SK-N-SH treated with all-trans-retinoic acid at 6 μM for 48 hours (cell line): Measurements from ENCODE around the gene PTPN6.

Experiments used
- ATAC-seq: fragments of 200-7000 bp; cut with Tn5 transposase; 3 replicates; pipeline ENCODE4 v1.9.1; 2020; ENCODE audit warnings: mild to moderate bottlenecking, moderate library complexity
- BACH2 ChIP-seq: fragments of 250-450 bp; sonication (Bioruptor Pico); IDR thresholded peaks from 2 replicates; pipeline ENCODE4 v1.9.0; 2021; ENCODE audit warnings: mild to moderate bottlenecking, borderline replicate concordance
- CSDC2 ChIP-seq: fragments of 250-450 bp; sonication (Bioruptor Pico); IDR thresholded peaks from 2 replicates; pipeline ENCODE4 v1.5.0; 2020; ENCODE audit warnings: mild to moderate bottlenecking, moderate library complexity
- ESRRG ChIP-seq: fragments of 250-450 bp; sonication (Bioruptor Pico); IDR thresholded peaks from 2 replicates; pipeline ENCODE4 v1.6.1; 2021; ENCODE audit warnings: mild to moderate bottlenecking
- GLIS3 ChIP-seq: fragments of 250-450 bp; sonication (Bioruptor Pico); IDR thresholded peaks from 2 replicates; pipeline ENCODE4 v1.5.0; 2020; ENCODE audit warnings: mild to moderate bottlenecking, moderate library complexity
- OSR1 ChIP-seq: fragments of 250-450 bp; sonication (Bioruptor Pico); IDR thresholded peaks from 2 replicates; pipeline ENCODE4 v1.8.0; 2022; ENCODE audit warnings: moderate library complexity, mild to moderate bottlenecking, inconsistent platforms
- POU6F1 ChIP-seq: fragments of 250-450 bp; sonication (Bioruptor Pico); IDR thresholded peaks from 2 replicates; pipeline ENCODE4 v1.8.0; 2021; ENCODE audit warnings: low read depth, mild to moderate bottlenecking, moderate library complexity, borderline replicate concordance
- RARB ChIP-seq: fragments of 250-450 bp; sonication (Bioruptor Pico); IDR thresholded peaks from 2 replicates; pipeline ENCODE4 v1.8.0; 2021; ENCODE audit warnings: mild to moderate bottlenecking, moderate library complexity
- SNAI2 ChIP-seq: fragments of 250-450 bp; sonication (Bioruptor Pico); IDR thresholded peaks from 2 replicates; pipeline ENCODE4 v1.5.0; 2020; ENCODE audit warnings: mild to moderate bottlenecking, moderate library complexity
- TCF4 ChIP-seq: fragments of 250-450 bp; sonication (Bioruptor Pico); IDR thresholded peaks from 2 replicates; pipeline ENCODE4 v1.8.0; 2021; ENCODE audit warnings: mild to moderate bottlenecking, moderate library complexity, borderline replicate concordance
- TOX ChIP-seq: fragments of 250-450 bp; sonication (Bioruptor Pico); IDR thresholded peaks from 2 replicates; pipeline ENCODE4 v1.8.0; 2021; ENCODE audit warnings: mild to moderate bottlenecking, moderate library complexity, borderline replicate concordance
- ZC3H10 ChIP-seq: fragments of 250-450 bp; sonication (Bioruptor Pico); IDR thresholded peaks from 2 replicates; pipeline ENCODE4 v1.5.1; 2021; ENCODE audit warnings: mild to moderate bottlenecking, moderate library complexity
- ZNF565 ChIP-seq: fragments of 450-650 bp; formaldehyde crosslinking; conservative IDR thresholded peaks from 2 replicates; pipeline ENCODE4 v1.5.0; 2020; ENCODE audit warnings: low read depth, mild to moderate bottlenecking, moderate library complexity
- ZNF70 ChIP-seq: fragments of 450-650 bp; formaldehyde crosslinking; IDR thresholded peaks from 2 replicates; pipeline ENCODE4 v1.5.0; 2020; ENCODE audit warnings: mild to moderate bottlenecking, moderate library complexity
- ZNF8 ChIP-seq: fragments of 450-650 bp; formaldehyde crosslinking; IDR thresholded peaks from 2 replicates; pipeline ENCODE4 v1.5.0; 2020; ENCODE audit warnings: mild to moderate bottlenecking, moderate library complexity
- TF ChIP-seq, protein P1 (sequence below): fragments of 250-450 bp; sonication (Bioruptor Pico); IDR thresholded peaks from 2 replicates; pipeline ENCODE4 v1.5.1; 2021; ENCODE audit warnings: mild to moderate bottlenecking, moderate library complexity
- TF ChIP-seq, protein P2 (sequence below): fragments of 250-450 bp; sonication (Bioruptor Pico); IDR thresholded peaks from 2 replicates; pipeline ENCODE4 v1.5.1; 2020; ENCODE audit warnings: low read depth, mild to moderate bottlenecking, moderate library complexity
- TF ChIP-seq, protein P3 (sequence below): fragments of 250-450 bp; sonication (Bioruptor Pico); IDR thresholded peaks from 2 replicates; pipeline ENCODE4 v1.5.0; 2020; ENCODE audit warnings: mild to moderate bottlenecking, moderate library complexity
- TF ChIP-seq, protein P4 (sequence below): fragments of 250-450 bp; sonication (Bioruptor Pico); IDR thresholded peaks from 2 replicates; pipeline ENCODE4 v1.8.0; 2020; ENCODE audit warnings: mild to moderate bottlenecking, moderate library complexity, borderline replicate concordance

PTPN6 gene

GRCh38 chr12:6987956-6988553 lies 36.9 kb downstream of the PTPN6 start:
- ATAC-seq, result no peak
- TF ChIP-seq OSR1 (no peak), ZNF70 (CRISPR knock-in tag) (no peak), RARB (CRISPR knock-in tag) (no peak), ZNF565 (CRISPR knock-in tag) (no peak), TOX (CRISPR knock-in tag) (no peak)
- TF ChIP-seq, protein P1, sequence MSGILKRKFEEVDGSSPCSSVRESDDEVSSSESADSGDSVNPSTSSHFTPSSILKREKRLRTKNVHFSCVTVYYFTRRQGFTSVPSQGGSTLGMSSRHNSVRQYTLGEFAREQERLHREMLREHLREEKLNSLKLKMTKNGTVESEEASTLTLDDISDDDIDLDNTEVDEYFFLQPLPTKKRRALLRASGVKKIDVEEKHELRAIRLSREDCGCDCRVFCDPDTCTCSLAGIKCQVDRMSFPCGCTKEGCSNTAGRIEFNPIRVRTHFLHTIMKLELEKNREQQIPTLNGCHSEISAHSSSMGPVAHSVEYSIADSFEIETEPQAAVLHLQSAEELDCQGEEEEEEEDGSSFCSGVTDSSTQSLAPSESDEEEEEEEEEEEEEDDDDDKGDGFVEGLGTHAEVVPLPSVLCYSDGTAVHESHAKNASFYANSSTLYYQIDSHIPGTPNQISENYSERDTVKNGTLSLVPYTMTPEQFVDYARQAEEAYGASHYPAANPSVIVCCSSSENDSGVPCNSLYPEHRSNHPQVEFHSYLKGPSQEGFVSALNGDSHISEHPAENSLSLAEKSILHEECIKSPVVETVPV (CRISPR knock-in tag), result no peak
- TF ChIP-seq, protein P2, sequence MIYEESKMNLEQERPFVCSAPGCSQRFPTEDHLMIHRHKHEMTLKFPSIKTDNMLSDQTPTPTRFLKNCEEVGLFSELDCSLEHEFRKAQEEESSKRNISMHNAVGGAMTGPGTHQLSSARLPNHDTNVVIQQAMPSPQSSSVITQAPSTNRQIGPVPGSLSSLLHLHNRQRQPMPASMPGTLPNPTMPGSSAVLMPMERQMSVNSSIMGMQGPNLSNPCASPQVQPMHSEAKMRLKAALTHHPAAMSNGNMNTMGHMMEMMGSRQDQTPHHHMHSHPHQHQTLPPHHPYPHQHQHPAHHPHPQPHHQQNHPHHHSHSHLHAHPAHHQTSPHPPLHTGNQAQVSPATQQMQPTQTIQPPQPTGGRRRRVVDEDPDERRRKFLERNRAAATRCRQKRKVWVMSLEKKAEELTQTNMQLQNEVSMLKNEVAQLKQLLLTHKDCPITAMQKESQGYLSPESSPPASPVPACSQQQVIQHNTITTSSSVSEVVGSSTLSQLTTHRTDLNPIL (CRISPR knock-in tag), result no peak

- peak; percentile 97 for ATAC-seq
- TF ChIP-seq, protein P2 (CRISPR knock-in tag), result no peak
- TF ChIP-seq, protein P1 (CRISPR knock-in tag), result no peak
- TF ChIP-seq POU6F1 (CRISPR knock-in tag), result no peak
- TF ChIP-seq, protein P3, sequence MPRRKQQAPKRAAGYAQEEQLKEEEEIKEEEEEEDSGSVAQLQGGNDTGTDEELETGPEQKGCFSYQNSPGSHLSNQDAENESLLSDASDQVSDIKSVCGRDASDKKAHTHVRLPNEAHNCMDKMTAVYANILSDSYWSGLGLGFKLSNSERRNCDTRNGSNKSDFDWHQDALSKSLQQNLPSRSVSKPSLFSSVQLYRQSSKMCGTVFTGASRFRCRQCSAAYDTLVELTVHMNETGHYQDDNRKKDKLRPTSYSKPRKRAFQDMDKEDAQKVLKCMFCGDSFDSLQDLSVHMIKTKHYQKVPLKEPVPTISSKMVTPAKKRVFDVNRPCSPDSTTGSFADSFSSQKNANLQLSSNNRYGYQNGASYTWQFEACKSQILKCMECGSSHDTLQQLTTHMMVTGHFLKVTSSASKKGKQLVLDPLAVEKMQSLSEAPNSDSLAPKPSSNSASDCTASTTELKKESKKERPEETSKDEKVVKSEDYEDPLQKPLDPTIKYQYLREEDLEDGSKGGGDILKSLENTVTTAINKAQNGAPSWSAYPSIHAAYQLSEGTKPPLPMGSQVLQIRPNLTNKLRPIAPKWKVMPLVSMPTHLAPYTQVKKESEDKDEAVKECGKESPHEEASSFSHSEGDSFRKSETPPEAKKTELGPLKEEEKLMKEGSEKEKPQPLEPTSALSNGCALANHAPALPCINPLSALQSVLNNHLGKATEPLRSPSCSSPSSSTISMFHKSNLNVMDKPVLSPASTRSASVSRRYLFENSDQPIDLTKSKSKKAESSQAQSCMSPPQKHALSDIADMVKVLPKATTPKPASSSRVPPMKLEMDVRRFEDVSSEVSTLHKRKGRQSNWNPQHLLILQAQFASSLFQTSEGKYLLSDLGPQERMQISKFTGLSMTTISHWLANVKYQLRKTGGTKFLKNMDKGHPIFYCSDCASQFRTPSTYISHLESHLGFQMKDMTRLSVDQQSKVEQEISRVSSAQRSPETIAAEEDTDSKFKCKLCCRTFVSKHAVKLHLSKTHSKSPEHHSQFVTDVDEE (CRISPR knock-in tag), result no peak
- no peak for TF ChIP-seq ZC3H10
- TF ChIP-seq GLIS3 (CRISPR knock-in tag), result no peak
- no peak for TF ChIP-seq ZNF70 (CRISPR knock-in tag)
- TF ChIP-seq SNAI2 (CRISPR knock-in tag), result no peak
- no peak for TF ChIP-seq ESRRG (CRISPR knock-in tag)
- TF ChIP-seq, protein P4, sequence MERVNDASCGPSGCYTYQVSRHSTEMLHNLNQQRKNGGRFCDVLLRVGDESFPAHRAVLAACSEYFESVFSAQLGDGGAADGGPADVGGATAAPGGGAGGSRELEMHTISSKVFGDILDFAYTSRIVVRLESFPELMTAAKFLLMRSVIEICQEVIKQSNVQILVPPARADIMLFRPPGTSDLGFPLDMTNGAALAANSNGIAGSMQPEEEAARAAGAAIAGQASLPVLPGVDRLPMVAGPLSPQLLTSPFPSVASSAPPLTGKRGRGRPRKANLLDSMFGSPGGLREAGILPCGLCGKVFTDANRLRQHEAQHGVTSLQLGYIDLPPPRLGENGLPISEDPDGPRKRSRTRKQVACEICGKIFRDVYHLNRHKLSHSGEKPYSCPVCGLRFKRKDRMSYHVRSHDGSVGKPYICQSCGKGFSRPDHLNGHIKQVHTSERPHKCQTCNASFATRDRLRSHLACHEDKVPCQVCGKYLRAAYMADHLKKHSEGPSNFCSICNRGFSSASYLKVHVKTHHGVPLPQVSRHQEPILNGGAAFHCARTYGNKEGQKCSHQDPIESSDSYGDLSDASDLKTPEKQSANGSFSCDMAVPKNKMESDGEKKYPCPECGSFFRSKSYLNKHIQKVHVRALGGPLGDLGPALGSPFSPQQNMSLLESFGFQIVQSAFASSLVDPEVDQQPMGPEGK, result no peak
- no peak for TF ChIP-seq RARB (CRISPR knock-in tag)
- TF ChIP-seq ZNF565 (CRISPR knock-in tag), result no peak
- no peak for TF ChIP-seq TCF4 (CRISPR knock-in tag)
- no peak for TF ChIP-seq ZNF8 (CRISPR knock-in tag)
- no peak for TF ChIP-seq CSDC2 (CRISPR knock-in tag)
- TF ChIP-seq BACH2 (CRISPR knock-in tag), result no peak
Observed at GRCh38 chr12:6996040-6996441, 44.9 kb downstream of the PTPN6 start.
